Measurements from ENCODE around the gene NOS1AP.
A peak's percentile ranks its signal among the peaks of the same experiment; 100 is the strongest.

The NOS1AP gene

DNA sequence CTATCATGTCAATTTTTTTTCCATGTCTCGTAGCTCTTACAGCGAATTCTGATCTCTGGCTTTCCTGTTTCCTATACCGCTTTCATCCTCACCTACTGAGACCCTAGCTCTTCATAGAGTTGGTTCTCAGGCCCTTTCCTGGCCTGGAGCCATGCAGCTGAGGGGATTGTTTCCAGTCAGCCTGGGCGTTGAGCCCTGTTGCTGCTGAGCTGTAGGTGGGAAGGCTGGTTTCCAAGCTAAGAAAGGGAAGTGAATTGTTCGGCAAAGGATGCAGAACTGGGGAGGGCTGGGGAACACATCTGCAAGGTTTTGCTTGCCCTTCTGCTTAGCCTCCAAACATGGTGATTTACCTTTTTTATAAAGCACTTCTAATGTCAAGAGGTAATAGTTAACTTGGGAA lies 265.6 kb downstream of the NOS1AP start:
- Mint-ChIP-seq H3K27me3 (ENCODE audit: low read depth) (no peaks in the 10 kb centered on the region), H3K4me1 (peaks cover 18% of the 10 kb centered on the region), H3K4me3 (no peak overlapping the region), H3K9me3 (no peaks in the 10 kb centered on the region), H3K27ac (peak overlapping the region in 2 of 3 experiments; percentile 24 to 31), H3K36me3 (ENCODE audit: low read depth) (no peaks in the 10 kb centered on the region)
- TF ChIP-seq, protein P1, sequence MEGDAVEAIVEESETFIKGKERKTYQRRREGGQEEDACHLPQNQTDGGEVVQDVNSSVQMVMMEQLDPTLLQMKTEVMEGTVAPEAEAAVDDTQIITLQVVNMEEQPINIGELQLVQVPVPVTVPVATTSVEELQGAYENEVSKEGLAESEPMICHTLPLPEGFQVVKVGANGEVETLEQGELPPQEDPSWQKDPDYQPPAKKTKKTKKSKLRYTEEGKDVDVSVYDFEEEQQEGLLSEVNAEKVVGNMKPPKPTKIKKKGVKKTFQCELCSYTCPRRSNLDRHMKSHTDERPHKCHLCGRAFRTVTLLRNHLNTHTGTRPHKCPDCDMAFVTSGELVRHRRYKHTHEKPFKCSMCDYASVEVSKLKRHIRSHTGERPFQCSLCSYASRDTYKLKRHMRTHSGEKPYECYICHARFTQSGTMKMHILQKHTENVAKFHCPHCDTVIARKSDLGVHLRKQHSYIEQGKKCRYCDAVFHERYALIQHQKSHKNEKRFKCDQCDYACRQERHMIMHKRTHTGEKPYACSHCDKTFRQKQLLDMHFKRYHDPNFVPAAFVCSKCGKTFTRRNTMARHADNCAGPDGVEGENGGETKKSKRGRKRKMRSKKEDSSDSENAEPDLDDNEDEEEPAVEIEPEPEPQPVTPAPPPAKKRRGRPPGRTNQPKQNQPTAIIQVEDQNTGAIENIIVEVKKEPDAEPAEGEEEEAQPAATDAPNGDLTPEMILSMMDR (IDR thresholded peaks at IDR 0.05; ENCODE audit: unreplicated experiment in 3 of 3): no peak

DNA sequence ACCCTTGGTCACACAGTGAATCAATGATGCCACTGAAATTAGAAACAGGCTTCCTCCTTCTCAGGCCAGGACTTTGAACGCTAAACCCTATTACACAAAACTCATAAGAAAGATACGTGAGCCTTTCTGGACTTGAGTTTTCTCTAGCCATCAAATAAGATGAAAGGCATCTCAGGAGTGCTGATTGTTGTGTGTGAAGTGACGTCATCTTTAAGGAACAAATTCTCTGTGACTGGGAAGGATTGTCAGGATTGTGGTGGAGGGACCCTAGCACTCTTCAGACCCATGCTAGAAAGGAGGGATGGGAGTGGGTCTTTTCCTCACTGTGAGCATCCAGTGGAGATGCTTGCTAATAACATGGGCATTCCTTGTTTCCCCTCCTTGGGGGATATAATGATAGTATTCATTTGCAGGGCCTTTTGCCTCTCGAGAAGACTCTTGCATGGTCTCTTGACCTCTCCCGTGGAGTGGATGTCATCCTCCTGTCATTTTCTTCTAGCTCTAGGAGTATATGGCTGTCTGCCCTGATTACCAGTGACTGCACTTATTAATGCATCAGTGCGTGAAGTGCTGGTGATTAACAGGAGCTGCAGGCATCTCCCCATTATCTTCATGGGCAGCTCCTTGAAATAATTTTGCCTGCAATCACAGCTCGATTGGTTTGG lies 267.3 kb downstream of the NOS1AP start:
- no peaks in the 10 kb centered on the region for H3K9me3 Mint-ChIP-seq
- no peaks in the 10 kb centered on the region for H3K36me3 Mint-ChIP-seq (ENCODE audit: low read depth)

DNA sequence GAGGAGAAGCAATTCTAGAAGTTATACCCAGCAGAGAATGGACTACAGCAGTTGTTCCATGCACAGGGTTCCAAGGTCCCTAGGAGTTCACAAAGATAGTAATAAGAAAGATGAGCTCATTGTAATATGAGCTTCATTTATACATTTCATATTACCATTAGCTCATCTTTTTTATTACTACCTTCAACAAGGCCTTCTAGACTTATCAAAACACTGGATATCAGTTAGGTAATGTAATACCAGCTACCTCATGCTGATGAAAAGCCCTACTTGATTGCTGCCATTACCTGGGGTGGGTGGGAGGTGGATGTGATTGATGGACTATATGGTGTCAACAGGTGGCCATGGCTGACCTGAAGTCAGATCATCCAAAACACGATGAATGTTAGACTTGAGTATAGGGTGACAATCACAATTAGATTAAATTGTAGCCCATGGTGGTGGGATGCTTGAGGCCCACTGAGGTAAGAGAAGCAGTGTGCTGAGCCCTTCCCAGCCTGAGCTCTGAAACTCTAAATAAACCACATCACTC lies 273.0 kb downstream of the NOS1AP start:
- no peaks in the 10 kb centered on the region for H3K9me3 Mint-ChIP-seq
- H3K27ac Mint-ChIP-seq: no peak overlapping the region
- TF ChIP-seq, protein P1 (IDR thresholded peaks at IDR 0.05; ENCODE audit: unreplicated experiment in 3 of 3): no peak
- H3K36me3 Mint-ChIP-seq (ENCODE audit: low read depth): peaks cover 10% of the 10 kb centered on the region
- H3K4me1 Mint-ChIP-seq: no peaks in the 10 kb centered on the region
- no peaks in the 10 kb centered on the region for H3K27me3 Mint-ChIP-seq (ENCODE audit: low read depth)
- no peak overlapping the region for H3K4me3 Mint-ChIP-seq

More for the DNA sequence above, 267.3 kb downstream of the NOS1AP start:
- TF ChIP-seq, protein P1 (IDR thresholded peaks at IDR 0.05; ENCODE audit: unreplicated experiment in 3 of 3): no peak
- no peak overlapping the region for H3K4me3 Mint-ChIP-seq
- peaks cover 12% of the 10 kb centered on the region for H3K4me1 Mint-ChIP-seq
- H3K27ac Mint-ChIP-seq: no peak overlapping the region
- H3K27me3 Mint-ChIP-seq (ENCODE audit: low read depth): no peaks in the 10 kb centered on the region

DNA sequence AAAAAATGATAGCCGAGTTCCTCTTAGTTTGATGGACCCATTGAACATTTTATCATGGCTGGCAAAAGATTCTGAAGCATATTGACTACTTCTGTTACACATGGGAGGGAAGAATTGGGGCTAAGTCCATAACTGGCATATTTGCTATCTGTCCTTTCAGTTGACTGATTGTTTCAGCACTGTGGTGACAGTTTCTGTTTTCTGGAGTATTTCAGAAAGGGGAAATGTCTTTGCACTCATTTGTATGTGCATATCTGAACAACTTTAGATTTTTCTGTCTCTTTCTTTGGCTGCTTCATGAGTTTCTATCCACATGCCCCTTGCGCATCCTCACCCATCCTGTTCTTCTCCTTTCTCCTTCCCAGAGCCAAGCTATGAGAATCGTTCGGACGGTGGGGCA lies 274.0 kb downstream of the NOS1AP start:
- H3K27me3 Mint-ChIP-seq (ENCODE audit: low read depth): no peaks in the 10 kb centered on the region
- no peak overlapping the region for H3K27ac Mint-ChIP-seq
- no peaks in the 10 kb centered on the region for H3K9me3 Mint-ChIP-seq
- TF ChIP-seq, protein P1 (IDR thresholded peaks at IDR 0.05; ENCODE audit: unreplicated experiment in 3 of 3): no peak
- H3K4me1 Mint-ChIP-seq: no peaks in the 10 kb centered on the region
- no peak overlapping the region for H3K4me3 Mint-ChIP-seq
- peaks cover 13% of the 10 kb centered on the region for H3K36me3 Mint-ChIP-seq (ENCODE audit: low read depth)

DNA sequence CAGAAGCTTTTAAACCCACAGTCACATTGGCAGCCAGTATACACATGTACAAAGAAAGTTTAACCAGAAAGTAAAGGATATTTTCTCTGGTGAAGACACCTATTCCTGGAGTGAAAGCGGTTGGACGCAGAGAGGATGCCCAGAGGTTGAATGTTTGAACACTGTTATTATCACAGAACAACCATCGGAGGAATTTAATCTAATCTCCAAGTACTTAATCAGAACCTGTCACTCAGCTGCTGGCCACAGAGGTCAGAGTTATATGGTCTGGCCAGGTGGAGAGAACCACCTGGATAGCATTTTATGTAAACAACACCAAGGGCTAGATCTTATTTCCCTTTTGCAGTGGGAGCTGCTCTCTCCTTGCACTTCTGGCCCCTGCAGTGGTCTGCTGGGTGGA lies 277.8 kb downstream of the NOS1AP start:
- Mint-ChIP-seq H3K27me3 (ENCODE audit: low read depth) (no peaks in the 10 kb centered on the region), H3K4me3 (no peak overlapping the region), H3K27ac (peak overlapping the region; percentile 2 to 42 (median 15)), H3K9me3 (no peaks in the 10 kb centered on the region), H3K4me1 (peaks cover 13% of the 10 kb centered on the region), H3K36me3 (ENCODE audit: low read depth) (peaks cover 20% of the 10 kb centered on the region)
- TF ChIP-seq, protein P1 (IDR thresholded peaks at IDR 0.05; ENCODE audit: unreplicated experiment in 3 of 3): no peak

Data from nephron (organoid).